Keratinocyte (primary cell): ENCODE measurements around the gene CFAP90. TPM values are rescaled to one million over a fixed set of nuclear protein-coding genes. Genes with fewer than 3 reads are reported as not detected.

ENCODE experiments used
- DNase-seq: peaks from one replicate; pipeline ENCODE4 v3.0.0-alpha.2; 2011; ENCODE audit warnings: low read depth, missing footprints, low spot score
- FAIRE-seq: peaks from 2 replicates; lab custom pipeline; 2011; peaks lifted over from hg19 to GRCh38; lab: Jason Lieb, UNC
- H2AFZ ChIP-seq: 2 replicates; pipeline ENCODE4 v1.6.0; 2012; ENCODE audit warnings: low read length, control low read depth, inconsistent platforms; ENCODE audit not compliant: control insufficient read depth
- H3K27ac ChIP-seq: 2 replicates; pipeline ENCODE4 v1.5.1; 2011; ENCODE audit warnings: low read length; ENCODE audit not compliant: control insufficient read depth, insufficient read depth
- H3K27me3 ChIP-seq: 3 replicates; pipeline ENCODE4 v1.6.0; 2011; ENCODE audit warnings: low read length; ENCODE audit not compliant: control insufficient read depth, insufficient read depth; ENCODE audit errors: extremely low read depth
- H3K36me3 ChIP-seq, 2 experiments: 2 replicates in 1 of 2; 3 replicates in 1 of 2; pipeline ENCODE4 v1.5.1; 2011; ENCODE audit warnings: low read length in 2 of 2, mild to moderate bottlenecking in 1 of 2; ENCODE audit not compliant: control insufficient read depth in 2 of 2, insufficient read depth in 2 of 2; ENCODE audit errors: extremely low read depth in 1 of 2
- H3K4me1 ChIP-seq: 3 replicates; pipeline ENCODE4 v1.5.1; 2011; ENCODE audit warnings: low read length; ENCODE audit not compliant: control insufficient read depth, insufficient read depth; ENCODE audit errors: extremely low read depth
- H3K4me2 ChIP-seq: 3 replicates; pipeline ENCODE4 v1.6.0; 2011; ENCODE audit warnings: low read depth, low read length; ENCODE audit not compliant: control insufficient read depth, insufficient read depth; ENCODE audit errors: extremely low read depth
- H3K4me3 ChIP-seq, 3 experiments: fragments of 200-600 bp in 1 of 3; sonication (generic) in 1 of 3; 2 replicates in 2 of 3; 3 replicates in 1 of 3; pipeline ENCODE4 v1.5.1; 2011 to 2016; ENCODE audit warnings: low read length in 3 of 3, mild to moderate bottlenecking in 3 of 3, control low read depth in 2 of 3, inconsistent platforms in 1 of 3, low read depth in 1 of 3, mixed read lengths in 1 of 3, mixed run types in 1 of 3, moderate library complexity in 1 of 3; ENCODE audit not compliant: control insufficient read depth in 2 of 3, insufficient read depth in 2 of 3; ENCODE audit errors: extremely low read depth in 1 of 3
- H3K79me2 ChIP-seq: 2 replicates; pipeline ENCODE4 v1.6.0; 2012; ENCODE audit warnings: low read length; ENCODE audit not compliant: control insufficient read depth, insufficient read depth
- H3K9ac ChIP-seq: 3 replicates; pipeline ENCODE4 v1.6.0; 2011; ENCODE audit warnings: low read length; ENCODE audit not compliant: control insufficient read depth, insufficient read depth; ENCODE audit errors: extremely low read depth
- H3K9me1 ChIP-seq: 3 replicates; pipeline ENCODE4 v1.6.0; 2011; ENCODE audit warnings: low read length; ENCODE audit not compliant: control insufficient read depth, insufficient read depth; ENCODE audit errors: extremely low read depth
- H3K9me3 ChIP-seq: 2 replicates; pipeline ENCODE4 v1.5.1; 2012; ENCODE audit warnings: low read depth, low read length; ENCODE audit not compliant: control insufficient read depth
- H4K20me1 ChIP-seq: 3 replicates; pipeline ENCODE4 v1.6.0; 2011; ENCODE audit warnings: low read length; ENCODE audit not compliant: control insufficient read depth, insufficient read depth; ENCODE audit errors: extremely low read depth
- EZH2 ChIP-seq: IDR thresholded peaks from one replicate; pipeline ENCODE4 v1.6.1; 2012; ENCODE audit warnings: inconsistent platforms, mild to moderate bottlenecking, low read length, moderate library complexity
- dilution Hi-C: fragments of 300-500 bp; cut with MboI; formaldehyde crosslinking; loops from one replicate; pipeline ENCODE4 v1.7.0; 2020; ENCODE audit warnings: low sequenced_read_pairs; ENCODE audit not compliant: extremely low pct_ligation_motif_present
- polyA plus RNA-seq, 5 experiments: library from polyadenylated mRNA; depleted of rRNA in 3 of 5; stranded (reverse) in 3 of 5; stranded (forward) in 1 of 5; unstranded in 1 of 5; fragments of >200 nt; gene quantifications; 1 replicate in 1 of 5; 2 replicates in 3 of 5; 3 replicates in 1 of 5; pipeline versions ENCODE4 v1.2.1 to v1.2.3, GENCODE V29; 2011 to 2012; ENCODE audit warnings: missing spikeins in 2 of 5, low read depth in 1 of 5, low replicate concordance in 1 of 5
- TF ChIP-seq, protein P1 (sequence below), 3 experiments: IDR thresholded peaks in 1 of 3; conservative IDR thresholded peaks in 1 of 3; optimal IDR thresholded peaks in 1 of 3; 2 replicates in 2 of 3; 3 replicates in 1 of 3; pipeline versions ENCODE3 to v1.5.1; 2011; ENCODE audit warnings: low read length in 3 of 3, mild to moderate bottlenecking in 3 of 3, moderate library complexity in 2 of 3, control low read depth in 1 of 3, inconsistent platforms in 1 of 3; ENCODE audit not compliant: insufficient read depth in 2 of 3; ENCODE audit errors: extremely low read depth in 1 of 3

CFAP90 gene
- polyA plus RNA-seq, 1 donor (not counting 4 experiments of a cell fraction or from before 2014, with no cell fraction given), result not detected

DNA sequence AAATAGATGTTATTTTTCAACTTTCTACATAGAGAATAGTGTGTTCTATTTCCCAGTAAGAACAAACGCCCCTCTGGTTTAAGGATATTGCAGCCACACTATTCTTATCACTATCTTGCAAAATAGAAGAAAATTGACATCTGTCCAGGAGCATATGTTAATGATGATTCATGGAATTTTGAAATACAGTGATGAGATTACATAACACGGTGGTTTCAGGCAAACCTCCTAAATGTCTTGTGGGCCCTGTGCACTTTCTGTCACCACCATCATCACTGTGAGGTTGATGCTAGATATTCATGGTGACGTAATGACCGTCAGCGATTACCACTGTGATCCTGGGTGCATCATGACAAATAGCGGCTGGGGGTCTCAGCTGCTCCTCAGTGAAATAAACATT, 48.1 kb downstream of the CFAP90 start:
- H3K27me3 ChIP-seq, result no peaks in the 10 kb centered on the region
- H3K9ac ChIP-seq, result no peak overlapping the region

DNA sequence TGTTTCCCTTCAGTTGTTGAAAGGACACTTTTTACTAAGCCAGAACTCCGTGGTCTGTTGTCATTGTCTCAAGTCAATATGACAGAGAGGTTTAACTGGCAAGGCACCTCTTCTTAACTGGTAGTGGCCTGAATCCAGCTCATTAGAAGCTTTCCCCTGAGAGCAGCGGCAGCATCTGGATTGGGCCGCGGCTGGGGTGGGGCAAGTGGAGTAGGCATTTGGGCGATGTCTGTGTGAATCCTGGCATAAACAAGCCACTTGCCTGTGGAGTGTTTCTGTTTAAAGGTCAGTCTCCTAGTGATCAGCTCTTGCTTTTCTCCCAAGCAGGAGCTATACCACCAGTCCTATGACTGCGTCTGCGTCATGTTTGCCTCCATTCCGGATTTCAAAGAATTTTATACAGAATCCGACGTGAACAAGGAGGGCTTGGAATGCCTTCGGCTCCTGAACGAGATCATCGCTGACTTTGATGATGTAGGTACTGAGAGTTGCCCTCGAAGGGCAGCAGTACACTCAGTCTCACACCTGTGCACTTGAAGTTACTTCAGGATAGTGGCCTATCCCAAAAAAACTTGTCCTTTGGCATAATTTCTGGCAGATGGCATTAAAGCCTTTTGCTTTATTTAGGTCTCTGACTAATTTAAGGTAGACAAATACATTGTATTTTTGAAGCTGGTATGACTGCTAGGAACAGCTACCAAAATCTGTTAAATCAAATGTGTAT, 48.9 kb downstream of the CFAP90 start:
- H3K4me1 ChIP-seq, result no peaks in the 10 kb centered on the region
- no peaks in the 10 kb centered on the region for H3K79me2 ChIP-seq
- no peak for TF ChIP-seq EZH2
- TF ChIP-seq, protein P1, sequence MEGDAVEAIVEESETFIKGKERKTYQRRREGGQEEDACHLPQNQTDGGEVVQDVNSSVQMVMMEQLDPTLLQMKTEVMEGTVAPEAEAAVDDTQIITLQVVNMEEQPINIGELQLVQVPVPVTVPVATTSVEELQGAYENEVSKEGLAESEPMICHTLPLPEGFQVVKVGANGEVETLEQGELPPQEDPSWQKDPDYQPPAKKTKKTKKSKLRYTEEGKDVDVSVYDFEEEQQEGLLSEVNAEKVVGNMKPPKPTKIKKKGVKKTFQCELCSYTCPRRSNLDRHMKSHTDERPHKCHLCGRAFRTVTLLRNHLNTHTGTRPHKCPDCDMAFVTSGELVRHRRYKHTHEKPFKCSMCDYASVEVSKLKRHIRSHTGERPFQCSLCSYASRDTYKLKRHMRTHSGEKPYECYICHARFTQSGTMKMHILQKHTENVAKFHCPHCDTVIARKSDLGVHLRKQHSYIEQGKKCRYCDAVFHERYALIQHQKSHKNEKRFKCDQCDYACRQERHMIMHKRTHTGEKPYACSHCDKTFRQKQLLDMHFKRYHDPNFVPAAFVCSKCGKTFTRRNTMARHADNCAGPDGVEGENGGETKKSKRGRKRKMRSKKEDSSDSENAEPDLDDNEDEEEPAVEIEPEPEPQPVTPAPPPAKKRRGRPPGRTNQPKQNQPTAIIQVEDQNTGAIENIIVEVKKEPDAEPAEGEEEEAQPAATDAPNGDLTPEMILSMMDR (optimal IDR thresholded peaks at IDR 0.05 in 1 of 3, IDR thresholded peaks at IDR 0.05 in 1 of 3, conservative IDR thresholded peaks at IDR 0.05 in 1 of 3; ENCODE audit: extremely low read depth in 1 of 3, insufficient read depth in 2 of 3, low read length in 3 of 3), result no peak
- dilution Hi-C loops, result no loop called here
- no peak overlapping the region for H3K4me3 ChIP-seq
- H3K27me3 ChIP-seq, result no peaks in the 10 kb centered on the region
- no peak overlapping the region for H3K4me2 ChIP-seq
- no peak for DNase-seq
- H2AFZ ChIP-seq, result no peak overlapping the region
- H3K27ac ChIP-seq, result no peak overlapping the region
- no peaks in the 10 kb centered on the region for H3K36me3 ChIP-seq
- no peak for FAIRE-seq
- H3K9me3 ChIP-seq, result no peaks in the 10 kb centered on the region
- H3K9ac ChIP-seq, result no peak overlapping the region
- no peaks in the 10 kb centered on the region for H4K20me1 ChIP-seq
- no peaks in the 10 kb centered on the region for H3K9me1 ChIP-seq

More for the DNA sequence above, 48.1 kb downstream of the CFAP90 start:
- H3K79me2 ChIP-seq, result no peaks in the 10 kb centered on the region
- H3K9me1 ChIP-seq, result no peaks in the 10 kb centered on the region
- H3K9me3 ChIP-seq, result no peaks in the 10 kb centered on the region
- H3K27ac ChIP-seq, result no peak overlapping the region
- H2AFZ ChIP-seq, result no peak overlapping the region
- no peak overlapping the region for H3K4me2 ChIP-seq
- no peaks in the 10 kb centered on the region for H3K36me3 ChIP-seq
- H4K20me1 ChIP-seq, result no peaks in the 10 kb centered on the region
- H3K4me1 ChIP-seq, result no peaks in the 10 kb centered on the region
- H3K4me3 ChIP-seq, result no peak overlapping the region
- FAIRE-seq (no peak), DNase-seq (no peak)
- no peak for TF ChIP-seq EZH2
- TF ChIP-seq, protein P1 (optimal IDR thresholded peaks at IDR 0.05 in 1 of 3, IDR thresholded peaks at IDR 0.05 in 1 of 3, conservative IDR thresholded peaks at IDR 0.05 in 1 of 3; ENCODE audit: extremely low read depth in 1 of 3, insufficient read depth in 2 of 3, low read length in 3 of 3), result no peak
- dilution Hi-C loops, result no loop called here
